ENCODE measurements around the gene PCDH15.

Gene PCDH15

DNA sequence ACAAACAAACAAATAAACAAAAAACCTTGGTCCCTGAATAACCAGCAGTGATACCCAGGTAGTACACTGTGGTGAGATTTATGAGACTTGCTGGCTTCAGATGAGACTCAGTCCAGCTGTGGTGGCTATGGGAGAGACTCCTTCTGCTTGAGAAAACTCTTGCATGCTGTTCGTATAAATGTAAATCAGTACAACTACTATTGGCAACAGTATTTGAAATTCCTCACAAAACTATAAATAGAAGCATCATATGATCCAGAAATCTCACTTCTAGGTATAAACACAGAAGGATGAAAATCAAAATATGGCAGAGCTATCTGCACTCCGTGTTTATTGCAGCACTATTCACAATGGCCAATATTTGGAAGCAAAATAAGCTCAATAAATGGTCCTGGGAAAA, 692.1 kb downstream of the PCDH15 start:
- DNase-seq: no peak

DNA sequence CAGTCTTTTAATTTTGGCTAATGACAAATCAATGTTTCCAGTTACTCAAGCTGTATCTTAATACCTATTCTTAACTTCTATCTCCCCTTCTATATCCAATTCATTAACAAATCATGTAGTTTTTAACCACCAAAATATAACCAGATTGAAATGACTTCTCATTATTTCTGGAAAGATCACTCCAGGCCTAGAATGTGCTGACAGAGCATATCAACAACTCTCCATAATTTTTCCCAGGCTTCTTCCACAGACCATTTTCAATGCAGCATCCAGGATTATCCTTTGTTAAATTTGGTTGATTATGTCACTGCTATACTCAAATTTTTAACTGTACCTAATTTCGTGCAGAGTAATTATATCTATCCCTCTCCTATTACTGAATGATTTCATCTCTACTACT, 704.1 kb downstream of the PCDH15 start:
- DNase-seq: no peak

DNA sequence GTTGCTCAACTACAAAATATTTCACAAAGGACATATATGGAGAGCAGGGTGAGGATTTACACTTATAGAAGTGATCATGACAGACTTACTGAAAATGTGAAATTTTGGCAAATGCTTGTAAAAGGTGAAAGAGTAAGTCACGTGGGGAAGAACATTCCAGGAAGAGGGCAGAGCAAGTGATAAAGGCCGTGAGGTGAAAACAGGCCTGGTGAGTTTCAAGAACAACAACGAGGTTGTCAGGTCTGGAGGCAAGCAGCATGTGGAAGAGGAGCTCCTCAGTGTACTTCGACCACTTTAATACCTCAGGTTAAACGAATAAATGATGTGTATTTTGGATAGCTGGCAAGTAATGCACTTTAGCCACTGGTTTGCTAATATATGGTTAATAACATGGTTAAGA, 706.7 kb downstream of the PCDH15 start:
- no peak for DNase-seq

DNA sequence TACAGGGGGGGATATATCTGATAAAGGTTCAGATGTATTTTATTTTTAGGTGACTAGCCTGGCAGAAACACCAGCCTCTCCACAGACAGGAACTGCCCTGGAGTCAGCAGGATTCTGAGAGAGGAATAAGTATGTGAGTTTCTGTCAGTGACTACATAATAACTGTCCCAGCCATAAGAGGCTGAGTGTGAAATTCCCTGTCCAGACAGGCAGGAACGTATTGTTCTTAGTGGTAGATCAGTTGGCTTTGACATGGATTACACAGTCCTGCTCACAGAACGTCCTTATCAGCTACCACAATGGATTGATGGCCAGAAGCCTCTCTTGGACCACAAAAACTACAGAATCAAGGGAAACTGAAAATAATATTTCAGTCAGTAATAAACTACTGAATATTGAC, 709.8 kb downstream of the PCDH15 start:
- DNase-seq: no peak

DNA sequence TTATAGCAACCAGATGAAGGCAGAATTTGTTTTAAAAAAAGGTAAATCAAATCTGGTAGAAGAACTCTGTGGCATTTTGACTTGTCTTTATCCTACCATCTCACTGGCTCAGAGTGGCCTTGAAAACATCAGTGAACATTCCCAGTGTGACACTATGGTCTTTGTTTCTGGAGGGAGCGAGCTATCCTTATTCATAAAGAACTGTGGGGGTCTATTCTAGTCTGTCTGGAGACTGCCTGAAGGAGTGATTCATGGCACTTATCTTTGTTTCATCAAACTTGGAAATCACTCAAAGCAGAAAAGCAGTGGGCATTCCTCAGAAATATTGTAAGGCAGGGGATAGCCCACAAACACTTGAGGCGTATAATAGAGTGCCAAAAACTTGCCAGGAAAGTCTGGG, 719.1 kb downstream of the PCDH15 start:
- DNase-seq: no peak

DNA sequence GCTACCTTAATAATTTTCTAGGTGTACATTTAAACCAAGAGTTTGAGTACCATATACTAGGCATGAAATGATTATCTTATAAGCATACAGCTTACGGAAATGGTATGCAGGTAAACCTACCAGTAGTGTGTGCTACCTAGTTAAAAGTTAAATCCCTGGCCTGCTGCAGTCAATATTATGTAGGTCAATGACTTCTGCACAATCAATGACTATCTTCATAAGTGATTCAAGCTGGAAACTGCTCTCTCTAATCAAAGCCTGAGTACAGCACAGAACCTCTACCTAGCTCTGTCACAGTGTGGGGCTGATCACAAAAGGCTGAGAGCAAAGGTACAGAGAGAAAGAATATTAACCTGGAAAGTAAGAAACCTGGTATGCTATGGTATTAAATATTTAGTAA, 733.7 kb downstream of the PCDH15 start:
- no peak for DNase-seq

DNA sequence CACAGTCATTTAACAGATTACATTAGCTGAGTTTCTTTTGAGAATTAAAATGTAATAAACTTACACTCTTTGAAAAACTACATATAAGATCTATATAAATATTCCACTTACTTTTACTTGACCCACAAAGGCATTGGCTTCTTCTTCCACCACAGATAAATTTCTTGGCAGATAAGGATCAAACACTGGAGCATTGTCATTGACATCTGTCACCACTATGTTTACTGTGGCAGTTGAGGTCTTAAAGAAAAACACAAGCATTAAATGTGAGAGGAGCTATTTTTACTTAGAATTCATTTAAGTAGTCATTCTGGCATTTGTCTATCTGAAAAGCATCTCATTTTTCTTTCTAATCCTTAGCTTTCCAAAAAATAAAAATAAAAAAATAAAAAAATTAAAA, 734.4 kb downstream of the PCDH15 start:
- DNase-seq: no peak

DNA sequence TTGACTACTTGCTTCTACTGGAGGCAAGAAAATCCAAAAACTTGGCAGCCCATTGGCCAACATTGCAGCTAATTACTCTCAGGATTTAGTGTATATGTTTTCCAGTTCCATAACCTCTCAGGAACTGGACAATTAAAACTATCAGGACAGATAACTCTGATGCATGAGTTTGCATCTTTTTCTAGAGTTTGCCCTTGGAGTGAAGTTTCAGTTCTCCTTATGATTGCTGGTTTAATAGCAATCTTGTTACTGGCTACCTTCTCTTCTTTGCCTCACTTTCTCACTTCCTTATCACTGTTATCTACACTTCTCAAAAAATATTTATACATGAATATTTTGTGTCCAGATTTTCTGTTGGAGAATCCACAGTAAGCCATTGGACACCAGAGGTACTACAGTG, 735.9 kb downstream of the PCDH15 start:
- no peak for DNase-seq

DNA sequence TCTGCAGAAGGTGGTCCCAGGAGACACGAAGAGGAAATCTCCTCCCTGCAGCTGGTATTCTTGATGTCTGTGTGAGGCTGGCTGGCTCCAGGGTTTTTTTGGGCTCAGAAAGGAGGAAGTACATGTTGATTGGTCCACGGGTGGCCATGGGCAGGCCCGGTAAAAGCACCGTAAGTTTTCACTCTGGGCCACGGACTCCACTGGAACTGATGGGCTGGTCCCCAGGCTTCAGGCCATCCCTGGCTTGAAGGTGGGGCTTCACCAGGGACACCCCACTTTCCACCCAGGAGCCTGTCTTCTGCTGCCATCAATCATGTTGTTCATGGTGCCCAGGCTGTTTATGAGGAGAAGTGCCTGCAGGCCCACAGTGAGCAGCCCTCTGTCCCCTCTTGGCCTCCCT, 736.8 kb downstream of the PCDH15 start:
- DNase-seq: no peak

DNA sequence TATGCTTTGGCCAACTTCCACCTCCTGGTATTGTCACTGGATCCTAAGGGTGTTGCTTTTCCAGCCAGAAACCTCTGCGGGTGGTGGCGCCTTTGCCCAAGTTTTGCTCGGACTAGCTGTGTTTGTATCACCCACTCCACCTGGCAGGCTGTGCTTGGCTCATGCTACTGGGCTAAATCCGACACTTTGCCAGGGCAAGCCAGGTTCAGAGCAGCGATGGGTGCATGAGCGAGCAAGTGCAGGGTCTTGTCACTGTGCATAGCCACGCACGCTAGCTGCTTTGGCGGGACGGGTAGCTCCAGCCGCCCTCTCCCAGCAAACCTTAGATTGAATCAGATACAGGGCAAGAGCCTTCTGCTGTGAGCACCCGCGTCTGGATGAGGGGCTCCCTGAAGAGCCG, 737.5 kb downstream of the PCDH15 start:
- DNase-seq: no peak

DNA sequence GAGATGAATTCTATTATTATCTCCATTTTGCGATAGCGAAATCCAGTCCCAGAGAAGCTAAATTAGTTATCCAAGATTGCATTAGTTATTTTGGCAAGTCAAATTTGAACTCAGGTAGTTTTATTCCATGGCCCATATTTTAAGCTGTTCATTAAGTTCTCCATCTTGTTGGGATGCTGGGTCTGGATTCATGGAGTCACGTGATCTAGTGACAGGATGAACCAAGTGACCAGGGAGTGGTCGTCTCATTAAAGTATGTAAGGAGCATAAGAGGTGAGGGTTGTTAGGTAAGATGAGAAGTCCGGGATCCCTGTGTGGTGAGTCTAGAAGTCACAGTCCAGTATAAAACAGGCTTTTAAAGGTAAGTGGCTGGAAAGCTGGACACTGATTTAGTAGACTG, 740.5 kb downstream of the PCDH15 start:
- DNase-seq: no peak

DNA sequence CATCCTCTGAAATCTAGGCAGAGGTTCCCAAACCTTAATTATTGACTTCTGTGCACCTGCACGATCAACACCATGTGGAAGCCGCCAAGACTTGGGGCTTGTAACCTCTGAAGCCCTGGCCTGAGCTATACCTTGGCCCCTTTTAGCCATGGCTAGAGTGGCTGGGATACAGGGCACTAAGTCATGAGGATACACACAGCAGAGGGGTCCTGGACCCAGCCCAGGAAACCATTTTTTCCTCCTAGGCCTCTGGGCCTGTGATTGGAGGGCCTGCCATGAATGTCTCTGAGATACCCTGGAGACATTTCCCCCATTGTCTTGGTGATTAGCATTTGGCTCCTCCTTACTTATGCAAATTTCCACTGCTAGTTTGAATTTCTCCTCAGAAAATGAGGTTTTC, 743.7 kb downstream of the PCDH15 start:
- DNase-seq: no peak

DNA sequence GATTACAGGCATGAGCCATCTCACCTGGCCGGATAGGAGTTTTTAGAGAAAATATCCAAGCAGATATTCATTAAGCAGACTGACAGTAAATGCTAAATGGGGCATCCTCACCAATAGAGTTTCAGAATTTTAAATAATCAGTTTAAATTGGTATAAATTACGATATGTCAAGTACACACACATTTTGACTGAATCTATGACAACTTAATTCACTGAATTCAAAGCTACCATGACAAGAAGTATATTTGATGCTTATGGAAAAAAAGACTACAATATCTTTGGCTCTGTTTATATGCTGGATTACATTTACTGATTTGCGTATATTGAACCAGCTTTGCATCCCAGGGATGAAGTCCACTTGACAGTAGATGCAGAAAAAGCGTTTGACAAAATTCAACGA, 774.7 kb downstream of the PCDH15 start:
- DNase-seq: no peak

DNA sequence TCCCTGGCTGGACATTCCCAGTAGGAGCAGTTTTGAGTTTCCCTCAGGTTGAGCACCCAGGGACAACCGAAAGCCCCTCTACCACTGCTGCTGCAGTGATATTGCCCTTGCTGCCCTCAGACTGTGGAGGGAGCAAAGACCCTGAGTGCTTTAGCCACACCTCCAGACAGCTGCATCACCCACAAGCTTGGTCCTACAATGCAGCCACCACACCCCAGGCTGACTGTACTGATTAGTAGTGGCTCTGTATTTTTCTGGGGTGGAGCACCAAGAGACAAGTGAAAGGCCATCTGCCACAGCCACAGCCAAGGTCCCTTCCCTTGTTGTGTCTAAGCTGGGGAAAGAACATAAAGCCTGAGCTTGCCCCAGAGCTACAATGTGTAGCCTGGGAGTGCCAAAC, 789.9 kb downstream of the PCDH15 start:
- DNase-seq: no peak

DNA sequence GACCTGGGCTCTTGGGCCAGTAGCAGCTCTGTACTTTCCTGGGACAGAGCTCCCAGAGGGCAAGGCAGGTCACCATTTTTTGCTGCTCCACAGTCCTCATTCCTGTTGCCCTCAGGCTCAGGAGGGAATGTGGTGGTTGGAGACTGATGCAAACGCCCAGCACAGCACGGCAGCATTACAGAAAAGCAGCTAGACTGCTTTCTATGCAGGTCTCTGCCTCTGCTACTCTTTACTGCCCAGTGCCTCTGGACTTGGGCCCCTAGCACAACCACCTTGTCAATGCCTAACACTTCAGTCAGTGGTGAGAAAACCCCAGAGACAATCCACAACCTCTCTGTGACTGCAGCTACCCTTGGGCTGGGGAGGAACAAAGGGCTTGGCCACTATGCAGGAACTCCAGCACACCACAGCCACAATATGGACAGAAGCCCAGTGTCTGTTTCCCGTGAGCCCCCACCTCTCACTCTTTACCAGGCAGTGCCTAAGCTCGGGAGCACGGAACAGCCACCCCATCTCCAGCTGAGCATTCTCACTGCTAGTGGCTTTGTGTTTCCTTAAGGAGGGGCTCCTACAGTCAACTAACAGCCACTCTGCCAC, 790.6 kb downstream of the PCDH15 start:
- DNase-seq: no peak

DNA sequence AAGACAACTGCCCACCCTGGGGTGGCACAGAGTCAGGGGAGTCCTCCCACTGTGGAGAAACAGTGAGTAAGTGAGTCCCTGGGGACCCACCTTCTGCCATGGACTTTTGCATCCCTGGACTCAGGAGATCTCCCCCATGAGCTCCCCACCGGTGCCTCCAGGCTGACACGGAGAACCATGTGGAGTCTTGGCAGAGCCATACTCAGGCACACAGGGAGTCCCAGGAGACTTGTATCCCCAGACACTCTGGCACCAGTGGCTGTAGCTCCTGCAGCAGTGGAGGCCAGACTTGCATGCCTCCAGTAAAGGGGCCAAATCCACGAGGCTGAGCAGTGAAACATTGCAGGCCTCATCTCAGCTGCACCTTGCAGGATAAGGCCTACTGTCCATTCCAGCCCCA, 791.4 kb downstream of the PCDH15 start:
- no peak for DNase-seq

DNA sequence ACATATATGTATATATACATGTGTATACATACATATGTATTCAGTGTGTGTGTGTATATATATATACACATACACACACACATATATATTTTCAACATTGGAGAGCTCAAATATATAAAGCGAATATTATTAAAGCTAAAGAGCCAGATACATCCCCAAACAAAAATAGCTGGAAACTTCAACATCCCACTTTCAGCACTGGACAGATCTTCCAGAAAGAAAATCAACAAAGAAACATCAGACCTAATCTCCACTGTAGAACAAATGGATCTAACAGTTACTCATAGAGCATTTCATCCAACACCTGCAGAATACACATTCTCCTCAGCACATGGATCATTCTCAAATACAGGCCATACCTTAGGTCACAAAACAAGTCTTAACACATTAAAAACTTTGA, 799.0 kb downstream of the PCDH15 start:
- DNase-seq: no peak

DNA sequence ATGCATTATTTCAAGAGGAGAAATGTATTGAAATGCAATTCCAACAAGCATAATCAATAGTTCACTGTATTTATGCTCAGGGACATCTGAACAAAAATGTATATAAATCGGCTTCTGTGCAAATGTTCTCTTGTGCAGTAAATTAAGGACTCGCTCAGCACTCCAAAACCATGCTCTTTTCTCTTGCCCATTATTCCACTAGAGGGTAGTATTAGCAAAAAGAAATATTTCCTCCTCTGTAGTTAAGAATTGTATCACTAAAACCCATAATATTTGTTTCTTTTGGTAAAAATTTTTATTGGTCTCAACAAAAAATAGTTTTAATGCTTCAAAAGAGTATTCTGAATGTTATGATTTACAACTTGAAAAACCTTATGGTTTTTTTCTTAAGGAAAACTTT, 803.1 kb downstream of the PCDH15 start:
- no peak for DNase-seq

DNA sequence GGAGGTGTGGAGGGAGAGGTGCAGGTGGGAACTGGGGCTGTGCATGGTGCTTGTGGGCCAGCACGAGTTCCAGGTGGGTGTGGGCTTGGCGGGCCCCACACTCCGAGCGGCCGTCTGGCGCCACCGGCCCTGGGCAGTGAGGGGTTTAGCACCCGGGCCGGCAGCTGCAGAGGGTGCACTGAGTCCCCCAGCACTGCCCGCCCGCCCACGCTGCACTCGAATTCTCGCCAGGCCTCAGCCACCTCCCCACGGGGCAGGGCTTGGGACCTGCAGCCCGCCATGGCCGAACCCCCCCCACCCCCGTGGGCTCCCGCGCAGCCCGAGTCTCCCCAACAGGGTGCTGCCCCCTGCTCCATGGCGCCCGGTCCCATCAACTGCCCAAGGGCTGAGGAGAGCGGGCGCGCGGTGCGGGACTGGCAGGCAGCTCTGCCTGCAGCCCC, 810.2 kb downstream of the PCDH15 start:
- DNase-seq: no peak

DNA sequence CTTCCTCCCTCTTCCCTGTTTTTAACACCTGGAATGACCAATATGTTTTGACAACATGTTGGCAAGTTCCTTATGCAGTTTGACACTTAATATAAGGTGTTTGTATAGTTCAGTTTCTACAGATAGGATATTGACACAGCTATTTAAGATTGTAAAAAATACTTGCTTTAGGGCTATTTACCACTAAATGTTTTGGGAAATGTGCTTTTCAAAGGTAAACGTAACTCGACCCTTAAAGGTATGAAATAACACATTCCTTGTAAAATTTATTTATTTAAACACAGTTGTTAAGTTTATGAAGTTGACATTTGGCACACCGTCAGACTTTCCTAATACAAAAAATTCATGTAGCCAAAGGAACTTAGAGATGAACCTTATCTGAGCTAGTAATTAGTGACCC, 817.6 kb downstream of the PCDH15 start:
- no peak for DNase-seq

DNA sequence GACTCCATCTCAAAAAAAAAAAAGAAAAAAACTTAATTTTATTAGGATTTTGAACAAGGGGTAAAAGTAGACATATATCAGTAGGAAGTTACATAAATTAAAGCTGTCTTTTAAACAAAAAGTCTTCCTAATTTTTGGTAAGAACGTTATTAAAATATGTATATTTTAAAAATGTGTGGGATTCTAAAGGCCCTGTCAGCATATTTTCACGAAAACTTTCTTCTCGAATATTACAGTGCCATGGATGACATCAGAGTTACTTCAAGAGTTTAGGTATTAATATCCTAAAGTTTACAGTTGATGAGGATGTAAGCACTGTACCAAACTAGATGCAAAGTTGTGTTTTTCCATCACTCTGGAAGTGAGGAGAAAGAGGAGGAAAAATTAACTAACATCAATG, 820.8 kb downstream of the PCDH15 start:
- DNase-seq: no peak

DNA sequence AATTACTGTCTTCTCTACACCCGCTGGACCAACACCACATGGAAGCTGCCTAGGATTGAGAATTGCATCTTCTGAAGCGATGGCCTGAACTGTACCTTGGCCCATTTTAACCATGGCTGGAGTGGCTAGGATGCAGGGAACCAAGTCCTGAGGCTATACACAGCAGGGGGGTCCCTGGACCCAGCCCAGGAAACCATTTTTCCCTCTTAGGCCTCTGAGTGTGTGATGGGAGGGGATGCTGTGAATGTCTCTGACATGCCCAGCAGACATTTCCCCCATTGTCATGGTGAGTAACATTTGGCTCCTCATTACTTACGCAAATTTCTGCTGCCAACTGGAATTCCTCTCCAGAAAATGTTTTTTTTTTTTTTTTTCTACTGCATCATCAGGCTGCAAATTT, 822.7 kb downstream of the PCDH15 start:
- no peak for DNase-seq

DNA sequence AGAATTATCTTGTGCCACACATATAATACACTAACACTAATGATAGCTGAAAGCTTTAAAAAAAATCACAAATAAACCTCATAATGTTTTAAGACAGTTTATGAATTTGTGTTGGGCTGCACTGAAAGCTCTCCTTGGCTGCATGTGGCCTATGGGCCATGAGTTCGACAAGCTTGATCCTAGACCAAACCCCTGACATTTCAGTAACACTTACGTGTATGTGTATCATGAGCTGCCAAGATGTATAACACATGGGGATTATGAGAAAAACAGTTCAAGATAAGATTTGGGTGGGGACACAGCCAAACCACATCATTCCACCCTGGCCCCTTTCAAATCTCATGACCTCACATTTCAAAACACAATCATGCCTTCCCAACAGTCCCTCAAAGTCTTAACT, 823.8 kb downstream of the PCDH15 start:
- DNase-seq: no peak

DNA sequence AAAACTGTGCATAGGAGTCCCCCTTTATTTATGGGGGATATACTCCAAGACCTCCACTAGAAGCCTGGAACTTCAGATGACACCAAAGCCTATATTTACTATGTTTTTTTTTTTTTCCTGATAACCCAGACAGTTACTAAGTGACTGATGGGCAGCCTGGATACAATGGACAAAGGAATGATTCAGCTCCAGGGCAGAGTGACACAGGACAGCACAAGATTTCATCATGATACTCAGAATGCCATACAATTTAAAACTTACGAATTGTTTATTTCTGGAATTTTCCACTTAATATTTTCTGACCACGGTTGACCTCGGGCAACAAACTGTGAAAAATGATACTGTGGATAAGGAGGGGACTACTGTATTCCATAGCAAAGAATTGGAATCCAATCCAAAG, 843.6 kb downstream of the PCDH15 start:
- DNase-seq: no peak

DNA sequence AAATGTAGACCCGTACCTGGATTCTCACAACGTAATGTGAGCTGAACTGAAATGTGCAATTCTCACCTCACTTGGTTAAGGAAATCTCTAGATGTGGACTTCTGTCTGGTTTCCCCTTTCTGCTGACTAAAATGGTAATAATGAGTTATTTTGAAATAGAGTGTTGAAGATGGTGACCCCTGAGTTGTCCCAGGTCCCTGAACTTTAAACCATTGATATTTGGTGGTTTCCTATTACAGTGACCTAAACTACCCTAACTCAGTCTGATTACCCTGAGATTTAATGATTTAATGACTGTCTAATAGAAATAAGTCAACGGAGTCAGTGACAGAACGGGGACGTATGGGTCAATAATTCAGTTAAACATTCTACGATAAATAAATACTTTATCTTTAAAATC, 845.9 kb downstream of the PCDH15 start:
- no peak for DNase-seq

All from NCI-H526 treated with DMSO at 0.1 percent for 48 hours (cell line).